HG03060 (cell line): ENCODE measurements around the gene FGD6.
"Not testable (repeated sequence)": the region's sequence is repeated elsewhere in the genome, so short reads cannot be mapped to it uniquely, and the experiment has no call there.

Experiments used
- ATAC-seq: cut with Tn5 transposase; IDR thresholded peaks from one replicate; pipeline ENCODE4 v1.9.1; 2021; ENCODE audit warnings: low read depth, moderate number of reproducible peaks; ENCODE audit not compliant: unreplicated experiment

Gene FGD6

GRCh38 chr12:95206916-95207315, 10.4 kb downstream of the FGD6 start:
- no peak for ATAC-seq

DNA sequence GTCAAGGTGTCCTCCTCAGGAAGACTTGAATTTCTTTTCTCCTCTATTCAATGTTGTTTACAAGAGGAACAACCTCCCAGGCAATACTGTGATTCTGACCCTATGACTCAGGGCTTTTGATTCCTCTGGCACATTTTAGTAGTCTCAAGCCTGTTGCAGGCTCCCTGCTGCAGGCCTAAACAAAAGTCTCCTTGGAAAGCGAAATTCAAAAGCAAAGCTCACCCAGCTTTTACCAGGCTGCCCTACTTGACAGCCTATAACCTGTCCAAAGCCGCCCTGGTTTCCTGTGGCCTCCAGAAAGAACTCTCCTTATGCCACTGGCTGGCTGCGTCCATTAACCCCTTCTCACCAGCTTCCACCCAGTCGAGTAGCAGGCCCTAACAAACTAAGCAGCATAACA, 11.6 kb downstream of the FGD6 start:
- ATAC-seq = no peak

DNA sequence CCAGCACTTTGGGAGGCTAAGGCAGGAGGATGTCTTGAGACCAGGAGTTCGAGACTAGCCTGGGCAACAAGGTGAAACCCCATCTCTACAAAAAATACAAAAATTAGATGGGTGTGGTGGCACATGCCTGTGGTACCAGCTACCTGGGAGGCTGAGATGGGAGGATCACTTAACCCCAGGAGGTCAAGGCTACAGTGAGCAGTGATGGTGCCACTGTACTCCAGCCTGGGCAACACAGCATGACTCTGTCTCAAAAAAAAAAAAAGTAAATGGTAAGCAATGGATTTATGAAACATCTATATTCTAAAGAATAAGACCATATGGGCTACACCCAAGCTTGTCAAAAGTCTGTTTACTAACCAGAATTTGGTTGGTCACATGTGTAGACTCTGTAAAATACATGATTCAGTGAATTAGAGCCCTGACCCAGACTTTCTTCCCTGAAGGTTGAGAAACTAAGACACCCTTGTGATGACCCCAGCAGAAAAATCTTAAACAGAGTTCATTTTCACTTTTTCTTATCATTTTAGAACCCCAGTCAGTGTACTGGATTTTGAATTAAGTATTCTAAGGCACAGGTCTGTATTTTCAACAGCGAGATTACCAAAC, 12.1 kb downstream of the FGD6 start:
- ATAC-seq = no peak

DNA sequence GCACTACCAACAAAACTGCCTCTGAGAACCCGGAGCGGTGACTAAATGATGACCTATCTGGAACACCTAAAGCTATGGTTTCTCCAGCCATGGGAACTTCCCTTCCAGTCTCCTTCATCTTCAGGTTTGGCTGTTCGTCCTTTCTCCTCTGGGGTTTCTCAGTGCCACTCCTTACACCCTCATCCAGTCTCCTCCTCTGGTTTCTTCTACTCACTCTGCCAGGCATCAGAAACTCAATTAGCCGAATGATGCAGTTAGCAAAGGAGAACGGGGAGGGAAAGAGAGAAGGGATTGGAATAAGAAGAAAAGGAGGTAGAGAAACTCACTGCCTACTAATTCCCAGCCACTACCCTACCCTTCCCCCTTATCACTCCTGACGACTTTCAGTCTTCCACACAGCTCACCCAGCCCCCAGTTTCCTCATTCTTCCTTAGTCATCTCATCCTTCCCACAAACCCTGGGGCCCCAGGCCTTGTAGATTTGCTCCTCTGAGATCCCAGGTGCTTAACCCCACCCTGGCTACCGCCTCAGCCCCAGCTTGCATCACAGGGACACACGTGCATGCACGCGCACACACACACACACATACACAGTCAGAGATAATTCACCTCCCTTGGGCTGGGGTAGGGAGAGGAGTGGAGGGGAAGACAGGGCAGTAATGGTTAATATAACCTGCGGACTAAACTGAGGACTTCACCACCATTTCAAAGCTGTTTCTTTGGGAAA, 13.0 kb downstream of the FGD6 start:
- no peak for ATAC-seq

DNA sequence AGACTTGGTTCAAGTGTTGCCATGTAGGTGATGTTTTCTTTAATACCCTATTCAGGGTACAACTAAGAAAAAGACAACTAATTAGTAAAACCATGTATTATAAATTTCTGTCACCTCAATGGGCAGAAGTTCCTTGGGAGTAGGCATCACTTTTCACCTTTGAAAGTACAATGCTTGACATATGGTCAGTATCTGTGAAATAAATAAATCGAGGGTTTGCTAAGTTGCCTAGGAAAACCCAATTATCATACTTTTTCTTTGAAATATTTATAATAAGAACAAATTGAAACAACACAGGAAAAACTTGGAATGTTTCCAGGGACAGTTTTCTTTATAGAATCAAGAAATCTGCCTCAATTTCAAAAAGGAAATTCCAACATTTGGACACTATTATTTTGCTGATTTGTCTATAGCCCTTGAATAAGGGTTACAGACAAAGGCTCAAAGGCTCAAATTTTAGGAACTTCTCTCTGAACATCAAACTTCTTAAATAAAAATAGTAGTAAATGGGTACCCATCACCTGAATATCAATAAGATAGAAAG, 13.7 kb downstream of the FGD6 start:
- no peak for ATAC-seq

DNA sequence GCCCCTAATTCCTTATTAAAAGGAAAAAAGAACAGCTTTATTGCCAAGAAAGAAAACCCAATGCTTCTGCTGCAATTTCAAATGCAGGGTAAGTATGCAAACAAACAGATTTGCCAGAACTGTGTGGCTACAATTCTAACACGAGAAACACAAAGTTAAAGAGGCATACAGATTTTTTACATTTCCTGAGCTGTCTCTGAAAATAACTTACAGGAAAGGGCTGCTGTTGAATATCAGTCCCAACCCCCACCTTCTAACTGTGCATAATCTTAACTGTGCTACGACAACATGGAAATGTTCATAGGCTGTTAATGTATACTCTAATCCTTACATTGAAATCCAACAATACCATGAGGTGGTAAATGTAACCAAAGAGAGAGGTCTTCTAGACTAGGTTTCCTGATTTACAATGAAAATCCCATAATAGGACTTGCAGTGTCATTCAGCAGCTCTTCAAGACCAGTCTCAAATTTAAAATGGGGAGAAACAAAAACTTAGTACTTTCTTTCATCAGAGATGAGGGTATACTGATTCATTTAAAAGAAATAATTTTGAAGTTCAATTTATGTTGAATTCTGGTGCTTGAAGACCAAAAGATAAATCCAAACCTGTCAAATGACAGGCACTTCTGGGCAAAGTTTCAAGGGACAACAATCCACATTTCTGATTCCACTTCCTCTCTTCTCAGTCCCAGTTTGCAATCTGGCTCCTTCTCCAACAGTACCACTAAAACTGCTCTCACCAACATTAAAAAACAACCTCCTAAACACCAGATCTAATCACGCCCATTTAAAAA, 14.4 kb downstream of the FGD6 start:
- ATAC-seq = no peak

GRCh38 chr12:95201056-95201670, 16.1 kb downstream of the FGD6 start:
- no peak for ATAC-seq

DNA sequence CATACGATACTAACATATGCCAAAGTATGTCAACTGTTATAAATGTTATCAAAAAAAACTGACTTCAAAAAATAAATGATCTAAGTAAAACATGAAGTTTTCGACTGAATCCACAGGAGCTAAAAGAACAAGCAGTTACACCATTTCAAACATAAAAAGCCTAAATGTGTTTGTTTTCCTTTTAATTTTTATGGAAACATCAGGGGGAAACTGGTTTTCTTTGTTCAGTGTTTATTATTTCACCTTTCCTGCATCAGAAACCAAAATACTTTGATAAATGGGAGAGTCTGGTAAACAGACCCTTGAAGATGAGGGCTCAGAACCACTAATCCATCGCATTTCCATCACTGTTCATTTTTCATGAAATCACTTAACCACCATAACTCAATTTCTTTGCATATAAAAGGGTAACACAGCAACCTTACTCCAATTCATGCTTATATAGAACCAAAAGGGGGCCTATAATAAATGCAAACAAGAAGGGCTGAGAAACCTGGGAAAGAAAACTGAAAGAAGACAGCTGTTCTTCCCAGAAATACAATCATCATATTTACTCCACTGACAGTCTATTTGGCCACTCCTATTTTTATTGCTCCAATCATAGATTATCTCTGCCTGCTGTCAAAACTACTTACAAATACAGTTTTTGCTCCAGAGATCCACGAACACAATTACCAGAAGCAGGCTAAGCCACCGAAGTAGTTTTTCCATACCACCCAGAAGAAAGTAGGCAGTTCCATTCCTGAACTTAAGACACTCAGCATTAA, 17.0 kb downstream of the FGD6 start:
- ATAC-seq = no peak

- ATAC-seq = no peak
Observed at GRCh38 chr12:95198914-95199313, 18.4 kb downstream of the FGD6 start.

DNA sequence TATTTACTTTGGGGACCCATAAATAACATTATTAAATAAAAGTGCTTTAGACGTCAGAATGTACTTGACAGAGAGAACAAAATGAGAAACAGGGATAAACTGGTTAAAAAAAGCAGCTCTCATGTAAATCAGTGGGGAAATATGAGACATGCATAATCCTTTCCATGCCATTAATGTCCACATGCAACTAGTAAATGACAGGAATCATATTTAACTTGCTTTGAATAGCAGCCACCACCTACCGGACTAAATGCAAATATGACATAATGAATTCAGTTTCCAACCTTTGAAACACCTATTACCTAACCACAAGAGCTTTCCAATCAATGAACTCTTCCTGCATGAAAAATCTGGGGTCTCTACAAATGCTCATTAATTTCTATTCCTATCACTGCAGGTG, 19.6 kb downstream of the FGD6 start:
- ATAC-seq = no peak

DNA sequence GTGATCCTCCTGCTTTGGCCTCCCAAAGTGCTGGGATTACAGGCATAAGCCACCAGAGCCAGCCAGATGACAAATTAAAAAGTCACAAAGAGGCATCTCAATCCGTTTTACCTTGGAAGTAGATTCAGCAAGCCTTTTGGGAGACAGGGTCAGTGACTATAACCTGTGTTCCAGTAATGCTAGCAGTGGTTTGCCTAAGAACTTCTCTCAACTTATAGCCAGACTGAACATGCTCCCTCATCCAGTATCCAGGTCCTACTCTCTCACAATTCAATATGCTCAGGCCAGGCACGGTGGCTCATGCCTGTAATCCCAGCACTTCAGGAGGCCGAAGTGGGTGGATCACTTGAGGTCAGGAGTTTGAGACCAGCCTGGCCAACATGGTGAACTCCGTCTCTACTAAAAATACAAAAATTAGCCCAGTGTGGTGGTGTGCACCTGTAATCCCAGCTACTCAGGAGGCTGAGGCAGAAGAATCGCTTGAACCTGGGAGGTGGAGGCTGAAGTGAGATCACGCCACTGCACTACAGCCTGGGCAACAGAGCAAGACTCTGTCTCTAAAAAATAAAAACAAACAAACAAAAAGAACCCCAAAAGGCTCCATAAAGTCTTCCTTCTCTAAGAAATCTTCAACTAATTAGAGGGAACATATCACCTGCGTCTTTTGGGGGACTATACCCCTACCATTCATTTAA, 20.2 kb downstream of the FGD6 start:
- ATAC-seq = not testable (repeated sequence)

GRCh38 chr12:95195122-95195521, 22.1 kb downstream of the FGD6 start:
- ATAC-seq = no peak

- no peak for ATAC-seq
Observed at GRCh38 chr12:95193139-95193538, 24.1 kb downstream of the FGD6 start.

GRCh38 chr12:95192271-95192670, 25.0 kb downstream of the FGD6 start:
- no peak for ATAC-seq

DNA sequence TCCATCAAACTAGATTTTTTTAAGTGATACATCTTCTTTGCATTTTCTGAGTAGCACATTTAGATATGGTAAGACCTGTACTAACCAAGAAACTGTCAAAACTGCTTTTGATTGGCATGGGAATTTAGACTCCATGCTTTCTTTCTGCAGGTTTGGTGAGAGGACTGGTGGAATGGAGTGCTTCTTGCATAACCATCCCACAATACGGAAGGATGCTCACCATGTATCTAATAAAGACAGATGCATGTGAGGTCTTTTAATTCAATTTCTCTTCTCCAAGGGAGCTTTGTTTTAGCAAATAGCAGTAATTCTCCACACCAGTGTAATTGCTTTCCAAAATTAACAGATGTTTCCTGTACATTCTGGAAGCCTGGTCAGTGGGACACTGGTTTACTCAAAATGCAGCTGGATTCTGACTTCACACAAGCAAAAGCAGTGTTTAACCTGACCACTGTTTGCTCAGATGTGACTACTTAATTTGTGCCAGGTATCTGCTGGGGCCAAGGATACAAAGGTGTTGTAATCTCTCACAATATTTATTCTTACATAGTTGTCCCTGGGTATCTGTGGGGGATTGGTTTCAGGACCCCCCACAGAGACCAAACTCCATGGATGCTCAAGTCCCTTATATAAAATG, 26.1 kb downstream of the FGD6 start:
- no peak for ATAC-seq

- ATAC-seq = no peak
Observed at GRCh38 chr12:95187865-95188415, 29.3 kb downstream of the FGD6 start.

- no peak for ATAC-seq
Observed at GRCh38 chr12:95185854-95186253, 31.4 kb downstream of the FGD6 start.

GRCh38 chr12:95185072-95185471, 32.2 kb downstream of the FGD6 start:
- no peak for ATAC-seq

- no peak for ATAC-seq
Observed at GRCh38 chr12:95184121-95184520, 33.1 kb downstream of the FGD6 start.
